ENCODE results near the gene EHMT1. TPM values are rescaled to one million over a fixed set of nuclear protein-coding genes. Genes with fewer than 3 reads are reported as not detected.
"Not testable (repeated sequence)": the region's sequence is repeated elsewhere in the genome, so short reads cannot be mapped to it uniquely, and the experiment has no call there.

EHMT1 gene
- total RNA-seq, 1 experiment from 2014 or later: 85.4 TPM

DNA sequence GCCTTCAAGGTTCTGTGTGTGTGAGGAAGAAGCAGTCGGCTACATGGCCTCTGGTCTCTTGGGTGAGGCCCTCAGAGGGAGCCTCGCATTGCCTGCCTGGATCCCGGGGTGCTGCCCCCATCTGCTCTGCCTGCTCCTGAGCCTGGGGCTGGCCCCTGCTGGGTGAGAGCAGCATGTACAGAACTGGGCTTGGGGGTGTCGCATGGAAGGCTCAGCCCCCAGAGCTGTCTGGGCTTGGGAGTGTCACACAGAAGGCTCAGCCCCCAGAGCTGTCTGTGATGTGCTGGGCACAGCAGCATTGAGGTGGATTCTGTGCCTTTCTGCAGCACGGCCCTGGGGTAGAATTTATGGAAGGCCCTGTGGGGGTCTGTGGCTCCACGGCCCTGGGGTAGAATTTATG is 265.2 kb downstream of the EHMT1 start:
- not testable (repeated sequence) for DNase-seq (ENCODE audit: low spot score)

DNA sequence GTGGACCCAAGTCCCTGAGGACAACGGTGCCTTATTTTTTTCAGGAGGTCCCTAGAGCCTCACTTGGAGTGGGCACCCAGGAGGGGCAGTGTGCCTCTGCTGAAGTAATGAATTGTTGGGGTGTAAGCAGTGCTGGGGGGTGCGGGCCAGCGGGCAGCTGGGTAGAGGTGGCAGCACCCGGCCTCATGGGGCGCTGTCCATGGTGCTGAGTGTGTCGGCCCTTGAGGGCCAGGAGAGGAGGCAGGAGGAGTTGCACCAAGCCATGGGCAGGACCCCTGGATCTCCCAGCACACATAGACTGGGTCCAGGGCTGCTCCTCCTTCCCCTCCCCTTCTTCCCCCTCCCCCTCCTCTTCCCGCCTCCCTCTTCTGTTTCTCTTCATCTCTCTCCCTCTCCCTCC is 265.7 kb downstream of the EHMT1 start:
- peak; percentile 12 for DNase-seq (ENCODE audit: low spot score)

DNA sequence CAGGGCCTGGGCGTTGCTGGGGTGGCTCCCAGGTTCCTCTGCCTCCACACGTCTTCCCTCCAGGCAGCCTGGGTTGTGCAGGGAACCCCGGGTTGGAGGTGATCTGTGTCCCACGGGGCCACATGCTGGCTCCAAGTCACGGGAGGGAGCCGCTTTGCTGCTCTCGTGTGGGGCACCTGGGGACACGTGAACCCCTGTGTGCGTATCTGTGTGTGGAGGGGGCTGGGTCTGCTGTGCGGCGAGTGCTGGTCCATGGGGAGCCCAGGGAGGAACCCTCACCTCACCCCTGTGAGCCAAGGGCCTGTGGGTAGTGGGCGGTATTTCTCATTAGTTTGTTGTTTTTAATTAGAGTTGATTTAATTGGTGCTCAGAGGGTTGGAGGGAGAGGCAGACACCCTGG is 266.3 kb downstream of the EHMT1 start:
- DNase-seq (ENCODE audit: low spot score): not testable (repeated sequence)

Small RNA genes within 50 kb of the gene (small RNA-seq; reads per million reads assigned to genes)
- gene MIR602: not detected
- not detected for gene RF00017

Other genes with a start within 250 kb of the EHMT1 start
- gene EXD3, start 195.8 kb upstream of the EHMT1 start, total RNA-seq (2014; rRNA removed; shearing (Covaris generic)): 7.6 and 14.1 TPM in 2 replicates
- gene NOXA1, start 195.6 kb upstream of the EHMT1 start, total RNA-seq (2014; rRNA removed; shearing (Covaris generic)): 1.5 and 3.7 TPM in 2 replicates
- 0.76 and 1.3 TPM in 2 replicates for gene ENTPD8, start 177.6 kb upstream of the EHMT1 start, total RNA-seq (2014; rRNA removed; shearing (Covaris generic))
- gene NSMF, start 159.7 kb upstream of the EHMT1 start, total RNA-seq (2014; rRNA removed; shearing (Covaris generic)): 74.4 and 77.7 TPM in 2 replicates
- 0.60 and 0.94 TPM in 2 replicates for gene PNPLA7, start 68.6 kb upstream of the EHMT1 start, total RNA-seq (2014; rRNA removed; shearing (Covaris generic))
- 175 TPM in 2 replicates for gene MRPL41, start 67.1 kb upstream of the EHMT1 start, total RNA-seq (2014; rRNA removed; shearing (Covaris generic))
- gene DPH7, start 40.1 kb upstream of the EHMT1 start, total RNA-seq (2014; rRNA removed; shearing (Covaris generic)): 52.5 and 54.5 TPM in 2 replicates
- gene ZMYND19, start 28.5 kb upstream of the EHMT1 start, total RNA-seq (2014; rRNA removed; shearing (Covaris generic)): 75.9 and 78.4 TPM in 2 replicates
- gene ARRDC1, start 13.3 kb upstream of the EHMT1 start, total RNA-seq (2014; rRNA removed; shearing (Covaris generic)): 189 and 203 TPM in 2 replicates

Data from HT-29 (cell line).